HL-60/S4 treated with phorbol 12-myristate 13-acetate at 8.2 ng/mL for 4 days and 3 days (cell line): ENCODE results near the gene GARIN6.
"Not testable (repeated sequence)": the region's sequence is repeated elsewhere in the genome, so short reads cannot be mapped to it uniquely, and the experiment has no call there.

Experiments used
- in situ Hi-C: fragments of 300-500 bp; cut with MboI; formaldehyde crosslinking; loops from 2 replicates; pipeline ENCODE4 v1.15.0; 2022; ENCODE audit warnings: low sequenced_read_pairs

Gene GARIN6

GRCh38 chr12:99647453-99647852, at the start of gene GARIN6:
Gene GARIN6, plus strand, starts transcription at chr12:99647753. Its CDS starts 422 bp downstream, at chr12:99648175.
- in situ Hi-C loops: no loop called here

- in situ Hi-C loops: no loop called here
Observed at GRCh38 chr12:99598785-99599184, 48.8 kb upstream of the GARIN6 start.

- in situ Hi-C loops: no loop called here
Observed at GRCh38 chr12:99600388-99600787, 47.2 kb upstream of the GARIN6 start.

GRCh38 chr12:99609455-99610181, 37.9 kb upstream of the GARIN6 start:
- in situ Hi-C loops: no loop called here

GRCh38 chr12:99611117-99611516, 36.4 kb upstream of the GARIN6 start:
- in situ Hi-C loops: no loop called here

GRCh38 chr12:99611599-99611998, 36.0 kb upstream of the GARIN6 start:
- in situ Hi-C loops: no loop called here

GRCh38 chr12:99618657-99619056, 28.9 kb upstream of the GARIN6 start:
- in situ Hi-C loops: no loop called here

- in situ Hi-C loops: no loop called here
Observed at GRCh38 chr12:99619389-99620158, 28.0 kb upstream of the GARIN6 start.

- in situ Hi-C loops: no loop called here
Observed at GRCh38 chr12:99620159-99620479, 27.4 kb upstream of the GARIN6 start.

- in situ Hi-C loops: not testable (repeated sequence)
Observed at GRCh38 chr12:99624591-99624990, 23.0 kb upstream of the GARIN6 start.

GRCh38 chr12:99627459-99627858, 20.1 kb upstream of the GARIN6 start:
- in situ Hi-C loops: no loop called here

GRCh38 chr12:99644629-99645028, 2.9 kb upstream of the GARIN6 start:
- in situ Hi-C loops: no loop called here

- in situ Hi-C loops: no loop called here
Observed at GRCh38 chr12:99648183-99648582, 630 bp downstream of the GARIN6 start.

- in situ Hi-C loops: no loop called here
Observed at GRCh38 chr12:99649551-99649950, 2.0 kb downstream of the GARIN6 start.

GRCh38 chr12:99658671-99659349, 11.3 kb downstream of the GARIN6 start:
- in situ Hi-C loops: no loop called here

- in situ Hi-C loops: no loop called here
Observed at GRCh38 chr12:99670635-99671034, 23.1 kb downstream of the GARIN6 start.

GRCh38 chr12:99680276-99680675, 32.7 kb downstream of the GARIN6 start:
- in situ Hi-C loops: no loop called here

GRCh38 chr12:99686142-99686541, 38.6 kb downstream of the GARIN6 start:
- in situ Hi-C loops: no loop called here

- in situ Hi-C loops: no loop called here
Observed at GRCh38 chr12:99695050-99695449, 47.5 kb downstream of the GARIN6 start.
